Measurements from ENCODE around the gene USP21. TPM values are rescaled to one million over a fixed set of nuclear protein-coding genes. Genes with fewer than 3 reads are reported as not detected.

Gene USP21, protein sequence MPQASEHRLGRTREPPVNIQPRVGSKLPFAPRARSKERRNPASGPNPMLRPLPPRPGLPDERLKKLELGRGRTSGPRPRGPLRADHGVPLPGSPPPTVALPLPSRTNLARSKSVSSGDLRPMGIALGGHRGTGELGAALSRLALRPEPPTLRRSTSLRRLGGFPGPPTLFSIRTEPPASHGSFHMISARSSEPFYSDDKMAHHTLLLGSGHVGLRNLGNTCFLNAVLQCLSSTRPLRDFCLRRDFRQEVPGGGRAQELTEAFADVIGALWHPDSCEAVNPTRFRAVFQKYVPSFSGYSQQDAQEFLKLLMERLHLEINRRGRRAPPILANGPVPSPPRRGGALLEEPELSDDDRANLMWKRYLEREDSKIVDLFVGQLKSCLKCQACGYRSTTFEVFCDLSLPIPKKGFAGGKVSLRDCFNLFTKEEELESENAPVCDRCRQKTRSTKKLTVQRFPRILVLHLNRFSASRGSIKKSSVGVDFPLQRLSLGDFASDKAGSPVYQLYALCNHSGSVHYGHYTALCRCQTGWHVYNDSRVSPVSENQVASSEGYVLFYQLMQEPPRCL
- 18.7 and 19.7 TPM in 2 replicates for total RNA-seq
- 29.2 and 34.9 TPM in 2 replicates for polyA plus RNA-seq
- 21.0 and 21.5 TPM in 2 replicates for polyA plus RNA-seq (2011; cell fraction: cytosol; rRNA removed)
- polyA plus RNA-seq (2011; cell fraction: nucleus; rRNA removed): 84.5 and 91.0 TPM in 2 replicates
- 14.6 and 14.7 TPM in 2 replicates for polyA plus RNA-seq (2012)
- polyA minus RNA-seq: 16.3 TPM in 2 replicates
- polyA minus RNA-seq (2011; cell fraction: cytosol; rRNA and poly(A)+ RNA removed): 16.2 TPM
- polyA minus RNA-seq (2011; cell fraction: nucleus; rRNA and poly(A)+ RNA removed): 16.0 and 18.2 TPM in 2 replicates
- percentile 54 among the genes with signal in this experiment for Bru-seq, nascent RNA
- percentile 75 among the genes with signal in this experiment for BruChase-seq, experiment 1, labeled RNA remaining after a 6-hour chase
- percentile 80 among the genes with signal in this experiment for BruChase-seq, experiment 2, labeled RNA remaining after a 2-hour chase
- long read RNA-seq, transcript USP21-201 (13 exons, 2,195 nt): major isoform, 8 of 74 reads
- long read RNA-seq, transcript USP21-203 (14 exons, 2,342 nt): minor isoform, 5 of 74 reads
- long read RNA-seq, partial matches to known transcripts: 2 of 74 reads
- long read RNA-seq, other reads (novel, unspliced or antisense): 59 of 74 reads

DNA sequence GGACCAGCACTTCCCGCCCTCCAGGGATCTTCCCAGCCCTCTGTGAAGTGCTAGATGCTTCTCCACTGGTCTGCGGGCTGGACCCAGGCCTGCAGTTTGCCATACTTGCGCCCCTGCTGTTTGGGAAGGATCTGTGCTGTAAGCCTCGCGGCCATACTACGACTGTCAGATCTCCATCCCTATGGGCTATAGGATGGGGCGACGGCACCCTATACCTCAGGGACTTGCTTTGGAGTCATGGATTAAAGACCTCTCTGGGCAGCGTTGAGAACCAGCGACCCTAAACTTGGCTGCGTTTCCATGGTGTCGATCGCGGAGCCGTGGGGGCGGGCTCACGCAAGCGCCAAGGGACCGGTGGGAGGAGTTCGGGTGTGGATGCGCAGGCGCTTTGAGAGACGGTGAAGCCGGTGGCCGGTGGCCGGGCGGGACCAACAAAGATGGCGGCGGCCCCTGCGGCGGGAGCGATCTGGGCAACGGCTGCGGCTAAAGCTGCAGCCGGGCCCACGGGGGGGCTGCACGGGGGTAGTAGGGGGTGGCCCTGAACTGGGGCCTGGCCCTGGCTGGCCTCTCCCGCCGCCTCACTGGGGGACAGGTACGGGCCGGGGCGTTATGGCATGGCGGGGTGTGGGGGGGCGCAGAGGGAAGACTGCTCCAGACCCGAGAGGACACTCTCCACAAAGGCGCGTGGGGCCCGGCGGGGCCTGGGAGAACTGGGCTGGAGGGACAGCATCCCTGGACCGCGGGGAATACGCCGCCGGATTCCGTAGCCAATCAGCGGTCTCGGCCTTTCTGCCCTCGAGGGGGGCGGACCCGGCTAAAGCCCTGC, at the start of gene USP21:
TSS of gene USP21 (plus strand) at position 414 of the 826 bp plus-strand sequence. CDS start 1,141 bp downstream, outside the sequence.
- no TSS peak for BruUV-seq (replicated peaks)
- H3K9me1 ChIP-seq (replicated peaks; ENCODE audit: control insufficient read depth, extremely low read depth, insufficient read depth, low read length): no peaks in the 10 kb centered on the region
- DNase-seq (ENCODE audit: low read depth, low spot score): peak; percentile 91
- H4K20me1 ChIP-seq (replicated peaks; ENCODE audit: control insufficient read depth, extremely low read depth, insufficient read depth, low read length): no peaks in the 10 kb centered on the region
- intact Hi-C loops (cut with micrococcal nuclease): loop anchor here (2.0 kb wide), 1 partner anchor 40 kb away; the partner anchor contains the start of genes NIT1 and PFDN2
- H3K27me3 ChIP-seq (ENCODE audit: control insufficient read depth in 2 of 2, insufficient read depth in 2 of 2, low read length in 2 of 2): no peaks in the 10 kb centered on the region
- POLR2A ChIA-PET: interaction anchor here (0.7 kb wide), 1 partner anchor 138 kb away, joined by 4 read pairs; the partner anchor contains the start of gene F11R
- dilution Hi-C loops (cut with MboI; ENCODE audit: extremely low pct_ligation_motif_present, low sequenced_read_pairs): no loop called here
- peak within 1 kb of the TSS; percentile 26 for H3K27ac ChIP-seq (ENCODE audit: insufficient read depth, low read depth, low read length)
- H2AFZ ChIP-seq (ENCODE audit: low read depth, low read length): peak within 1 kb of the TSS; percentile 63
- H3K4me1 ChIP-seq (ENCODE audit: control insufficient read depth, extremely low read depth, insufficient read depth, low read length): peaks cover 7% of the 10 kb centered on the region
- TF ChIP-seq POLR2A (IDR thresholded peaks at IDR 0.05; ENCODE audit: low read depth, low read length) (peak; percentile 74), POLR2AphosphoS5 (IDR thresholded peaks at IDR 0.05; ENCODE audit: insufficient read depth, low read depth, low read length) (peak; percentile 91), GATA2 (IDR thresholded peaks at IDR 0.05; ENCODE audit: insufficient read depth, insufficient read length, low read depth, low read length) (no peak), MYC (IDR thresholded peaks at IDR 0.05; ENCODE audit: low read depth, low read length) (no peak), JUN (IDR thresholded peaks at IDR 0.05; ENCODE audit: borderline replicate concordance, insufficient read depth, insufficient read length, low read depth) (no peak), EZH2 (IDR thresholded peaks at IDR 0.05; ENCODE audit: borderline replicate concordance, low read depth, low read length, severe bottlenecking) (no peak), FOS (IDR thresholded peaks at IDR 0.05; ENCODE audit: borderline replicate concordance, insufficient read depth, low read length) (no peak)
- TF ChIP-seq, protein P1, sequence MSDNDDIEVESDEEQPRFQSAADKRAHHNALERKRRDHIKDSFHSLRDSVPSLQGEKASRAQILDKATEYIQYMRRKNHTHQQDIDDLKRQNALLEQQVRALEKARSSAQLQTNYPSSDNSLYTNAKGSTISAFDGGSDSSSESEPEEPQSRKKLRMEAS (IDR thresholded peaks at IDR 0.05; ENCODE audit: insufficient read depth, insufficient read length): no peak
- TF ChIP-seq, protein P2, sequence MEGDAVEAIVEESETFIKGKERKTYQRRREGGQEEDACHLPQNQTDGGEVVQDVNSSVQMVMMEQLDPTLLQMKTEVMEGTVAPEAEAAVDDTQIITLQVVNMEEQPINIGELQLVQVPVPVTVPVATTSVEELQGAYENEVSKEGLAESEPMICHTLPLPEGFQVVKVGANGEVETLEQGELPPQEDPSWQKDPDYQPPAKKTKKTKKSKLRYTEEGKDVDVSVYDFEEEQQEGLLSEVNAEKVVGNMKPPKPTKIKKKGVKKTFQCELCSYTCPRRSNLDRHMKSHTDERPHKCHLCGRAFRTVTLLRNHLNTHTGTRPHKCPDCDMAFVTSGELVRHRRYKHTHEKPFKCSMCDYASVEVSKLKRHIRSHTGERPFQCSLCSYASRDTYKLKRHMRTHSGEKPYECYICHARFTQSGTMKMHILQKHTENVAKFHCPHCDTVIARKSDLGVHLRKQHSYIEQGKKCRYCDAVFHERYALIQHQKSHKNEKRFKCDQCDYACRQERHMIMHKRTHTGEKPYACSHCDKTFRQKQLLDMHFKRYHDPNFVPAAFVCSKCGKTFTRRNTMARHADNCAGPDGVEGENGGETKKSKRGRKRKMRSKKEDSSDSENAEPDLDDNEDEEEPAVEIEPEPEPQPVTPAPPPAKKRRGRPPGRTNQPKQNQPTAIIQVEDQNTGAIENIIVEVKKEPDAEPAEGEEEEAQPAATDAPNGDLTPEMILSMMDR (IDR thresholded peaks at IDR 0.05; ENCODE audit: extremely low read depth in 1 of 2, insufficient read depth in 1 of 2, low read depth in 1 of 2, low read length in 2 of 2): peak in 1 of 2 donors; percentile 8
- peak within 1 kb of the TSS; percentile 61 for H3K4me2 ChIP-seq (ENCODE audit: insufficient read depth, low read length)
- H3K9me3 ChIP-seq (replicated peaks; ENCODE audit: control insufficient read depth, insufficient read depth, low read length): no peaks in the 10 kb centered on the region
- H3K9ac ChIP-seq (replicated peaks; ENCODE audit: extremely low read depth, insufficient read depth, low read length): peak within 1 kb of the TSS; percentile 68
- CTCF ChIA-PET: interaction anchor here (0.7 kb wide), 1 partner anchor 223 kb away, joined by 3 read pairs; no protein-coding TSS in a partner anchor
- peak within 1 kb of the TSS; percentile 51 to 76 (median 65) for H3K4me3 ChIP-seq (replicated peaks in 1 of 3; ENCODE audit: insufficient read depth in 1 of 3, low read depth in 1 of 3, low read length in 3 of 3)
- peaks cover 2 to 14% of the 10 kb centered on the region in 2 experiments for H3K36me3 ChIP-seq (ENCODE audit: control insufficient read depth in 2 of 2, extremely low read depth in 1 of 2, insufficient read depth in 2 of 2, low read length in 2 of 2)
- H3K79me2 ChIP-seq (ENCODE audit: control insufficient read depth, insufficient read depth, low read length): peaks cover 7% of the 10 kb centered on the region
- FAIRE-seq: peak; percentile 96

Data from endothelial cell of umbilical vein (primary cell).